Cardiac atrium fibroblast (primary cell): Measurements from ENCODE around the gene FGFR4. TPM values are rescaled to one million over a fixed set of nuclear protein-coding genes. Genes with fewer than 3 reads are reported as not detected.

ENCODE experiments used
- total RNA-seq: library from RNA; depleted of rRNA; stranded (reverse); fragments of >200 nt; gene quantifications from 2 replicates; pipeline ENCODE4 v1.2.3, GENCODE V29; 2015

Gene FGFR4
- 16.4 and 19.8 TPM in 2 replicates for total RNA-seq

GRCh38 chr5:177086654-177087397 lies at the start of gene FGFR4:
FGFR4 (plus strand) TSS chr5:177086915; CDS start chr5:177089603, 2,688 bp downstream.

DNA sequence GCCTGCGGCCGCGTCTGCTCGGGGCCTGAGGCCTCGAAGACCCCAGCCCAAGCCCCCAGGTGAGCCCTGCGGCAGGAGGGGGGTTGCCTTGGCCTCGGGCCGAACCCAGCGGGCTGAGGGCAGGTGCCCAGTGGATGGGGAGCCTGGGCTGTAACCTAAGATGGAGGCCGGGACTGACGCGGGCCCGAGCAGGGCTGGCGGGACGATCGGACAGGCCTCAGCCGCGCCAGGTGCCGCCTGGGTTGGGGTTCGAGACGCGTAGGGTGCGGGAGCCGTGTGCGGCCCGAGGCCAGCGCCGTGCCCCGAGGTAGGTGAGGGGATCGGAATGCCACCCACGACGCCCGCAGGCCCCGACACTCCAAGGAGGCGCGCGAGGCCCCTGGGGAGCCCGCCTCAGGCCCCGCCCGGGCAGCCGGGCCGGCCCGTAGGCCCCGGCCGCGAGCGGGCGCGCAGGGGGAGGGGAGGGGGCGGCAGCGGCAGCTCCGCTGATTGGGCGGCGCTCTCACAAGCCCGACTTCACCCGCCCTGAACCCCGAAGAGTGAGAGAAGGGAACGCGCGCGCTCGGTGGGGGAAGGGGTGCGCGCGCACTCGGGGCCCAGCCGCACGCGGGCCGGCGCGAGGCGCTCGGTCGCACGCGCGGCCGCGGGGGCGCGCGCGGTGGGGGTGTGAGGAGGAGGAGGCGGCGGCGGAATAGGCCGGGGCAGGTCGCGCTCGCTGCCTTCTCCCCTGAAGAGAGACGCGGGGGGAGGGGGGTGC lies 46.6 kb downstream of the FGFR4 start, which contains the start of gene NSD1:
Gene NSD1, plus strand, starts transcription at position 678 of the 757 bp plus-strand sequence. CDS start 1,331 bp downstream, outside the sequence.

Other genes with a start within 250 kb of the FGFR4 start
- 0.65 TPM in 1 of 2 replicates, not detected in the other for gene HK3, start 187.6 kb upstream of the FGFR4 start, total RNA-seq
- 24.9 and 27.4 TPM in 2 replicates for gene UIMC1, start 80.1 kb upstream of the FGFR4 start, total RNA-seq
- gene ZNF346, start 64.2 kb upstream of the FGFR4 start, total RNA-seq = 10.7 and 19.9 TPM in 2 replicates
- 11.6 and 17.2 TPM in 2 replicates for gene NSD1, start 46.9 kb downstream of the FGFR4 start, total RNA-seq
- 31.3 and 35.7 TPM in 2 replicates for gene RAB24, start 216.8 kb downstream of the FGFR4 start, total RNA-seq
- gene PRELID1, start 216.9 kb downstream of the FGFR4 start, total RNA-seq = 111 and 122 TPM in 2 replicates
- 7.9 and 12.3 TPM in 2 replicates for gene MXD3, start 225.0 kb downstream of the FGFR4 start, total RNA-seq